Smooth muscle cell (in vitro differentiated cells): Measurements from ENCODE around the gene SNRPA1. TPM values are rescaled to one million over a fixed set of nuclear protein-coding genes. Genes with fewer than 3 reads are reported as not detected.
A peak's percentile ranks its signal among the peaks of the same experiment; 100 is the strongest.

Source experiments
- DNase-seq: peaks from one replicate; lab custom pipeline; 2025; ENCODE audit not compliant: unreplicated experiment; lab: John Stamatoyannopoulos, UW
- H2AFZ ChIP-seq: fragments of 200-600 bp; sonication (generic); 2 replicates; pipeline ENCODE4 v1.6.0; 2016; ENCODE audit warnings: antibody characterized with exemption, low read depth, mild to moderate bottlenecking
- H3F3A ChIP-seq: fragments of 200-600 bp; sonication (generic); 2 replicates; pipeline ENCODE4 v1.6.0; 2017; ENCODE audit warnings: antibody characterized with exemption, low read depth
- H3K27ac ChIP-seq: fragments of 200-600 bp; sonication (generic); 2 replicates; pipeline ENCODE4 v1.5.1; 2016; ENCODE audit warnings: low read depth, mild to moderate bottlenecking
- H3K27me3 ChIP-seq: fragments of 200-600 bp; sonication (generic); 2 replicates; pipeline ENCODE4 v1.6.1; 2016; ENCODE audit warnings: low read depth, mild to moderate bottlenecking
- H3K36me3 ChIP-seq: fragments of 200-600 bp; sonication (generic); 2 replicates; pipeline ENCODE4 v1.5.1; 2016; ENCODE audit warnings: low read depth
- H3K4me1 ChIP-seq: fragments of 200-600 bp; sonication (generic); 2 replicates; pipeline ENCODE4 v1.5.1; 2016; ENCODE audit warnings: low read depth
- H3K4me2 ChIP-seq: fragments of 200-600 bp; sonication (generic); 2 replicates; pipeline ENCODE4 v1.6.0; 2016; ENCODE audit warnings: mild to moderate bottlenecking
- H3K4me3 ChIP-seq: fragments of 200-600 bp; sonication (generic); 2 replicates; pipeline ENCODE4 v1.5.1; 2016; ENCODE audit warnings: mild to moderate bottlenecking
- H3K79me2 ChIP-seq: fragments of 200-600 bp; sonication (generic); 2 replicates; pipeline ENCODE4 v1.6.0; 2016; ENCODE audit warnings: low read depth, mild to moderate bottlenecking
- H3K9ac ChIP-seq: fragments of 200-600 bp; sonication (generic); 2 replicates; pipeline ENCODE4 v1.6.0; 2016; ENCODE audit warnings: low read depth
- H3K9me3 ChIP-seq: fragments of 200-600 bp; sonication (generic); replicated peaks from 2 replicates; pipeline ENCODE4 v1.5.1; 2016; ENCODE audit warnings: low read depth
- H4K20me1 ChIP-seq: fragments of 200-600 bp; sonication (generic); 2 replicates; pipeline ENCODE4 v1.6.0; 2016; ENCODE audit warnings: low read depth
- CTCF ChIP-seq: fragments of 200-600 bp; sonication (generic); IDR thresholded peaks from 2 replicates; pipeline ENCODE4 v1.5.1; 2017; ENCODE audit warnings: borderline replicate concordance, mild to moderate bottlenecking, antibody characterized with exemption; ENCODE audit not compliant: insufficient read depth, poor library complexity, severe bottlenecking
- WGBS: methylation state at CpG from one replicate; pipeline ENCODE4 v1.1.7; 2016; ENCODE audit warnings: low lambda C conversion rate; 5-methylcytosine and 5-hydroxymethylcytosine counted together
- polyA plus RNA-seq: library from polyadenylated mRNA; unstranded; fragments of >200 nt; fragmentation: Nextera tagmentation; extraction: Ambion mirVana; gene quantifications from 2 replicates; pipeline ENCODE4 v1.2.1, GENCODE V29; 2016
- total RNA-seq: library from RNA; depleted of rRNA; stranded (reverse); fragments of >200 nt; gene quantifications from 2 replicates; pipeline ENCODE4 v1.2.3, GENCODE V29; 2014

SNRPA1 gene
- total and polyA plus RNA-seq, 2 experiments from 2014 or later, result 24.0 to 99.0 TPM

GRCh38 chr15:101244889-101245668 is 50.0 kb downstream of the SNRPA1 start:
- 77% methylated on average over 14 of the region's 14 CpGs for WGBS
- H2AFZ ChIP-seq, result no peak overlapping the region
- TF ChIP-seq CTCF, result no peak
- DNase-seq, result no peak
- H4K20me1 ChIP-seq, result peaks cover 100% of the 10 kb centered on the region
- peaks cover 47% of the 10 kb centered on the region for H3K4me1 ChIP-seq
- no peaks in the 10 kb centered on the region for H3K36me3 ChIP-seq
- no peak overlapping the region for H3K9ac ChIP-seq
- peak overlapping the region; percentile 88 for H3K4me2 ChIP-seq
- H3K27ac ChIP-seq, result peak overlapping the region; percentile 74
- peaks cover 35% of the 10 kb centered on the region for H3F3A ChIP-seq
- H3K27me3 ChIP-seq, result no peaks in the 10 kb centered on the region
- H3K4me3 ChIP-seq, result no peak overlapping the region
- H3K79me2 ChIP-seq, result peaks cover 100% of the 10 kb centered on the region
- no peaks in the 10 kb centered on the region for H3K9me3 ChIP-seq

DNA sequence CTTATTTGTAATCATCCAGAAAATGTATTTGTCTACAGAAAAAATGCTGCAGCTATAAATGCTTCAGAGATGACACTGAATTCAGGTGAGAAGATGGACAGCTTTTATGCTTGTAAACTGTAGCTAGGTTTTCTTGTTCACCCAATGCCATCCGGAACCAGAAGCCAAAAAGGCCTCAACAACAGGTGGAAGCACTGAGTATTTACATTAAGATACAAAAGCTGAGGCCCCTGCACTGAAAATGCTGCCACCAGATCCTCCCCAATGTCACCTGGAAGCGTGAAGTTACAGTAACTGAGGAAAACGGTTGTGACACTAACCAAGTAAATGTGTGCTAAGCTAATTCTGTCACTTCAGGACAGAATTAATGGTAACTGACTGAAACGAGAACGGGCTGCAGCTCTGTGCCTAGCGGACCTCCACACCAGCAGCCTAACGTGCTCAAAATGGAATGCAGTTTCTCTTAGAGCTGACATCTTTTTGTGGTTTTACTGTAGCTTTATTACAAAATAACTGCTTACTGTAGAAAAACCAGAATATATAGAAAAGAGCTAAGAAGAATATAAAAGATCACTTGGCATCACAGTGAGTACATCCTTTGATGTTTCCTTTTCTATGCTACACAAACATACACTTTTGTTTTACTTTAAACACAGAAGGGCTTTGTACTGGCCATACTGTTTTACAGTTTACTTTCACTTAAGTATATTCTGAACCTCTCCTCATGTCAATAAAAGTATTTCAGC is 50.8 kb downstream of the SNRPA1 start:
- peak overlapping the region; percentile 88 for H3K4me2 ChIP-seq
- H3K4me3 ChIP-seq, result no peak overlapping the region
- H4K20me1 ChIP-seq, result peaks cover 100% of the 10 kb centered on the region
- peaks cover 35% of the 10 kb centered on the region for H3F3A ChIP-seq
- no peak for DNase-seq
- H3K36me3 ChIP-seq, result no peaks in the 10 kb centered on the region
- peaks cover 43% of the 10 kb centered on the region for H3K4me1 ChIP-seq
- no peaks in the 10 kb centered on the region for H3K9me3 ChIP-seq
- 44% methylated on average over 7 of the region's 7 CpGs for WGBS
- peak overlapping the region; percentile 19 for H3K9ac ChIP-seq
- peak overlapping the region; percentile 74 for H3K27ac ChIP-seq
- no peak overlapping the region for H2AFZ ChIP-seq
- H3K79me2 ChIP-seq, result peaks cover 100% of the 10 kb centered on the region
- no peaks in the 10 kb centered on the region for H3K27me3 ChIP-seq
- TF ChIP-seq CTCF, result no peak

GRCh38 chr15:101243420-101243819 is 51.6 kb downstream of the SNRPA1 start:
- H3K27me3 ChIP-seq, result no peaks in the 10 kb centered on the region
- H3K4me2 ChIP-seq, result peak overlapping the region; percentile 88
- no peaks in the 10 kb centered on the region for H3K9me3 ChIP-seq
- no peak overlapping the region for H3K9ac ChIP-seq
- WGBS, result 70% methylated on average over 9 of the region's 9 CpGs
- H3K36me3 ChIP-seq, result no peaks in the 10 kb centered on the region
- peaks cover 38% of the 10 kb centered on the region for H3K4me1 ChIP-seq
- no peak for TF ChIP-seq CTCF
- no peak overlapping the region for H3K4me3 ChIP-seq
- no peak overlapping the region for H2AFZ ChIP-seq
- H3K79me2 ChIP-seq, result peaks cover 100% of the 10 kb centered on the region
- H3F3A ChIP-seq, result peaks cover 35% of the 10 kb centered on the region
- no peak for DNase-seq
- peaks cover 100% of the 10 kb centered on the region for H4K20me1 ChIP-seq
- peak overlapping the region; percentile 74 for H3K27ac ChIP-seq
